Hematopoietic multipotent progenitor cell (in vitro differentiated cells): ENCODE measurements around the gene FAM240B. TPM values are rescaled to one million over a fixed set of nuclear protein-coding genes. Genes with fewer than 3 reads are reported as not detected.

Experiments used
- DNase-seq, 3 donors: peaks; one replicate each; pipeline ENCODE4 v3.0.0-alpha.2; 2011 to 2015; ENCODE audit warnings: low read depth in 2 of 3, low spot score in 2 of 3
- small RNA-seq: library from RNA; depleted of rRNA; stranded (forward); fragments of <200 nt; gene quantifications from one replicate; pipeline ENCODE3, GENCODE V24; 2012
- total RNA-seq: library from RNA; depleted of rRNA; stranded (reverse); fragments of >200 nt; gene quantifications from one replicate; pipeline ENCODE4 v1.2.3, GENCODE V29; 2012

The FAM240B gene
- total RNA-seq, 1 donor = not detected

DNA sequence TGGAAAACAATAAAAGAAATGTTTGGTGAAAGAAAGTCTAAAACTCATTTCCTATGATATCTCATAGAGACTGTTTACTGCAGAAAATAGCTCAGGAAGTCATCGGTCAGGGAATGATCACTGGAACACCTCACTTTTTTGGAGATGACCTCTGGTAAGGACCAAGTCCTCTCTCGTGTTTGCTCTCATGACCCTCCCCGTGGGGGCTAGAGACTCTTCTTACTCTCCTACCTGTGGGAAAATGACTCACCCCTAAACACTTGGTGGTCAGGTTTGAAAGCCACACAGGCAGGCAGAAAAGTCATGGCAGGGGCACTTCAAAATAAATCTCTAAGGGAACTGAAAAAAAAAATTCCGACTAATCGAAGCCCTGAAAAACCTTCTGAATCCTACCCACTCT, 48.2 kb downstream of the FAM240B start:
- peak in 1 of 3 donors; percentile 14 for DNase-seq

DNA sequence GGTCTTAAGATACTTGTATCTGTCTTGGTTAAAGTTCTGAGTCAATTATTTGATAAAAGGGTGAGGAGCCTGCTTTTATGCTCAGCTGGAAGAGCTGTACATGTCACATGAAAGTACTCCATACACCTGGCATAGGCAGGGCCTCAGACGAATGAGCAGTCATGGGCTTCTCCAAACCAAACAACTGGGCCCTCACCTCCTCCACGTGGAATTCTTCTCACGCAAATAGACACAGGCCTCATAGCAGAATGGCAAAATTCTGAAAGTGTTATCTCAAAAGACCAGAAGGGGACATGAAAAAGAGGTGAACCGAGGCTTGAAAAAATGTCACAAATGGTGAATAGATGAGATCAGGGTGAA, 48.6 kb downstream of the FAM240B start:
- DNase-seq = no peak

DNA sequence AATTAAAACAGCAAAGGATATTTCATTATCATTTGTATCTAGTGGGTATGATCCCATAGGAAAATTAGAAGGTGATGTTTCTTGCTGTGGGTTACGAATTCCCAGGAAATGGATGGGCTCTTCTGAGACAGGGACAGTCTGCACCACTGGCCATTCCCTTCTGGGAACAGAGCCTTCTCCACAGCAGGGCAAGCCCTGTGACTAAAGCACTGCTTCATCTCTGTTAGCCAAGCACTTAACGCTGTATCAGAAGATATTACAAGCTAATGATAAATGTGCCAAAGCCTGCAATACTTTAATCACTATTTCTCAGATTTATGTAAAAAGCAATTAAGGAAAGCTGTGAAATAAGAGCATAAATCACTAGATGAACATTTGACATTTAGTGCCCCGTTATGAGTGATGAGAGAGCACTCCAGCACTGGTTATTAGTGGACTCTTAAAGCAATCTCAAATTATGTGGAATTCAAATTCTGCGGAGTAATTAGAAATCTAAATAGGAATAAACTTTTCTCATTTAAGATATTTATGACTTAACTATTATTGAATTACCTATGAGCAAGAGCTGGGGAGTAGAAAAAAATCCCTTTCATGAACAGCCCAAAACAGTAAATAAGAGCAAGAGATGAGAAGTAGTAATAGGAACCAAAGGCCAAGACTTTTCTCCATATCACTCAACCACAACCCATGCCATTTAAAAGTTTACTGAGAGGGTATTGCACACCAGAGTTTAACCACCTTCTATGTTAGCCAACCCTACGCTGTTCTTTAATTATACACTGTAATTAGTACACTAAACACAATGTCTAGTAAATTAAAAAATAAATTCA, 49.2 kb downstream of the FAM240B start:
- no peak for DNase-seq

DNA sequence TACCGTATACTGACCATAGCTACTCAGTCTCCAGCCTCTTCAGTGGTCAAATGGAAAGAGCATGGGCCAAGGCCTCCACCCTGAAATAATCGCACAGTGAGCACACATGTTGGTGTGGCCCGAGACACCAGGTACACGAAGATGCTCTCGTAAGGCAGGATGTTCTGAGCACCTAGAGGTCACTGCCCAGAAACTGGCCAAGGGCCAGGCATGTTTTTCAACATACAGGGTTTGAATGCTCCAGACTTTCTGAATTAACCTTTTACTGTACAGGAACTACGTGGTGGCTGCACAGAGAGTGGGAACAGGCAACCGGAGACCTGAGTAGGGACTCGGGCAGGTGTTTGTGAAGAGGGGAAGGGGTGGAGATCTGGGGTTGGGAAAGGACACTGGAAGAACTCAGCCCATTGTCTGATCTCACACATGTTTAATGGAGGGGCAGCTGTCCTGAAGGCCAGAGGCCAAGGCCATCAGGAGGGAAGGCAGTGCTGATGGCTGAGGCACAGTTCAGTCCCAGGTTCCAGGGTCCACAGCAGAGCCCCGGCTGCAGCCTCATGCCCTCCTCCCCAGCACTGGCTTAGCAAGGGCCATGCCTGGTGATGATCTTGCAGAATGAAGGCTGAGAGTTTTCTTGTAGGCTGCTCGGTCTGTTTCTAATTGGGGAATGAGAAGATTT, 51.0 kb downstream of the FAM240B start:
- DNase-seq = no peak

DNA sequence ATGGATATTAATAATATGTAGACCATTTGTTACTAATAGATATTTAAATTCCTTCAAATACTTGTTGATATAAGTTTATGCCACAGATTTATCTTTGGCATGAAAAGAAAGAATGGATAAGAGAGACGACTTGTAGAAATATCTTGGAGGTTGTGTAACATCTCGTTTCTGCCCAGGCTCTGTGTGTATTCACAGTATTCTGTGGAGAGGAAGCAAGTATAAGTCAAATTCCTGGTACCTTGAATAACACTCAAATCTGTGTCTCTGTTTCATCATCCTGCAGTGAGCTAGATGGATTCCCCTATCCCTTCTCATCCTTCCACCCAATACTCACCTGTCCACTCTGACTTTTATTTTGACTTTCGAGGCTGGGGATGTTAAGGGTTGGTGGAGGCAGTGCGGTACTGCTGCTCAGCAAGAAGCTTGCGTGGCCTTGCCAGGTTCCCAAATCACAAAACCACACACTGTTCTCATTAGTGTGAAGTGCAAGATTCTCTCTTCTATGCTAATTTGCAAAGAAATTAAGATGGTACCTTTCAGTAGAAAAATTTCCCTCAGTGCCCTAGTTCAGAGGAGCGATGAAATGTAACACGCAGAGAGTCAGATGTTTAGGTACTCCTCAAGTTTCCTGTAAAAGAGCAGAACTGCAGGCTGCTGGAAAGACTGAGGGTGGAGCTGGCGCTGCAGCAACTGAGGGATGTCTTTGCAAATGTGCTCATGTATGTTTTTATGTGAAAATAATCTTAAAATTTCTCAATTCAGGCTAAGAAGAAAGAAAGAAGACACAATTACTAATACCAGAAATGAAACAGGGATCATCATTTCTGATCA, 57.0 kb downstream of the FAM240B start:
- peak in 1 of 3 donors; percentile 16 for DNase-seq

DNA sequence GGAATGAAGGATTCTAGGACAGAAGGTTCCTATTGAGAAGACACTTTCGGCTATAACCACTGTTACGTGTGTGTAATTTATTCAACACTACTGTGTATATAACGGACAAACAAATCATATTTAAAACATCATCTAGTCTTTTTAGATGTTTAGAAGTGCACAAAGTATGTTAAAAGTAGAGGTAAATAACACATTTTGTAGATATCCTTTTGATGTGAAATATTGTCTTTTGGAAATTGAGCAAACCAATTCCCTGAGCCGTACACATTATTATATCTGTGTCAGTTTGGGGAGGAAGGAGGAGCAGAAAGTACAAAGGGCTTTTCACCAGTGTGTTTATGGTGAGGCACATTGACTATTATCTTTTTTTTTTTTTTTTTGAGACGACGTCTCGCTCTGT, 60.4 kb downstream of the FAM240B start:
- no peak for DNase-seq

DNA sequence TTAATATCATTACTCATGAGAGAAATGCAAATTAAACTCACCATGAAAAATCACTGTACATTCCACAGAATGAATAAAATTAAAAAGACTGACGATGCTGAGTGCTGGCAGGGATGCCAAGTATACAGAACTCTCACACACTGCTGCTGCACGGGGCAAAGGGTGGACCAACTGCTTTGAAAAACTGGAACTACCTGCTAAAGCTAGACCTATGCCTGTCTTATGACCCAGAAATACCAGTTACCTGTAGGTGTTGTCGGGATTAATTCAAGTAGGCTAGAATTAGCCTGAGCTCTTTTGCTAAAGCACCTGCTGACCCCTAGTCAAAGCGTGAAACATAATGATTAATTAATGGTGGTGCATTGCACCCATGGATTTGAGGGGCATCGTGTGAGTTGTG, 63.0 kb downstream of the FAM240B start:
- no peak for DNase-seq

DNA sequence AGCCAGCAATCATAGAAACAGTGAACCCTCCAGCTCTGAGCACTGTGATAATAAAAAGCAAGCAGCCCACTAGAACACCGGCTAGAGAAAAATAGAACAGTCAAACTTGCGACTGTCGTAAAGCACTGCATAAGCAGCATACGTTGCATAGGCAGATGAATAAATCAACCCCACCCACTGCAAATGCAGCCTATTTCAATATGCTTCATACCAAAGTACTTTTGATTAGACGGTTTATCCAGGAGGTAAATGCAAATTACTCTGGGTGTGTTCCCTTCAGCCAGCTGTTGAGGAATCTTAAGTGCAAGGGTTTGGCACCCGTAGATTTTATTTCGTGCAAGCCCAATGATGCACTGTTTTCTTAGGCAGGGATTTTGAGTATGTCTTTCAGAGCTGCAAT, 67.4 kb downstream of the FAM240B start:
- no peak for DNase-seq

DNA sequence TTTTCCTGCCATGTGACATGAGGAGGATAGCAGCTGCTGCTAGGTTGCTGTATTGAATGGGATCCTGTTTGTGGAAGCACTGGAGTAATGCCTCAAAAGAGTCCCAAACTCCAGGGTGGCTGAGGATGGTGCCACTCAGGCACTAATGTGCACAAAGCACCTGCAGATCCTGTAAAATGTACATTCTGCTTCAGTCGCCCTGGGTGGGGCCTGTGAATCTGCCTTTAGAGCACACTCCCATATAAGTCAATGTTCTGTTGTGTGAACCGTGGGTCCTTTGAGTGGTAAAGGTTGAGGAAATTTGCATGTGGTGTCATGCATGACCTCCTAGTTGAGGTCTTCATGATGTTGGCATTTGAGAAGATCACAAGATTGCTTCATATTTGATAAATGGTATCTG, 67.9 kb downstream of the FAM240B start:
- no peak for DNase-seq

DNA sequence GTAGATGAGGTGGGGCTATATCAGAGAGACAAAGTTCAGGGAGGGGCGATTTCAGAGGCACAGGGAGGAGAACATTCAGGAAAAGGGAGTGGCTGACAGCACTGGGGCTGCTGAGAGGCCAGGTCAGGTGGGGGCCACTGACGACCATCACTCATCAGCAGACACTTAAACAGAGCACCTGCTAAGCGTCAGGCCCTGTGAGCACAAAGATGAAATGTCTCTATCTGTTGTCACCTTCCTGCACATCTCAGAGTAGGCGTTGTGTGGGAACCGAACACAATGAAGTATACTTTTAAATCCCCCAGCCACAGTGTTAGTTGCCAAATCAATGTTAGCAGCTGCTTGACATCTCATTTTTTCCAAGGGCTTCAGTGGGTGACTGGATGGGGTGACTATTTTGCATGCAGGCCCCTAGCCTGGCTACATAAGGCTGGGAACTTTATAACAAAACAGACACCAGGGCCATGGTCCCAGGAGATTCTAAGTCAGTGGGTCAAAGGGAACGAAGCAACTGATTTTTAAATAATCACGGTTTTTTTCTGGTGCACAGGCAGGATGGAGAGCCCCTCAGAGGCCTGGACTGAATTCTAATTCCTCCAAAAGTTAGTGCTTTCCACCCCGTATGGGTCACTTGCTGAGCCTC, 68.4 kb downstream of the FAM240B start:
- no peak for DNase-seq

DNA sequence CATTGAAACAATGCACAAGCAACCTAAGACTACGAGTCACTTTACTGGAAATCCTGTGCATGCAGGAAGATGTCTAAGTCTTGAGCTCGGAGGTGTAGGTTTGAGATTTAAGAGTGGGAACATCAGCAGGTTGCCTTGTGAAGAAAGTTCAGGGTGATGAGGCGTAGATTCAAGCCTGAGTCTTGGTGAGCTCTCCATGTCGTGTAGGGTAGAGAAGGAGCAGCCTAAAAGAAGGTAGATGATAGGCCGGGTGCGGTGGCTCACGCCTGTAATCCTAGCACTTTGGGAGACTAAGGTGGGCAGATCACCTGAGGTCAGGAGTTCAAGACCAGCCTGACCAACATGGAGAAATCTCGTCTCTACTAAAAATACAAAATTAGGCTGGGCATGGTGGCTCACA, 69.4 kb downstream of the FAM240B start:
- no peak for DNase-seq

DNA sequence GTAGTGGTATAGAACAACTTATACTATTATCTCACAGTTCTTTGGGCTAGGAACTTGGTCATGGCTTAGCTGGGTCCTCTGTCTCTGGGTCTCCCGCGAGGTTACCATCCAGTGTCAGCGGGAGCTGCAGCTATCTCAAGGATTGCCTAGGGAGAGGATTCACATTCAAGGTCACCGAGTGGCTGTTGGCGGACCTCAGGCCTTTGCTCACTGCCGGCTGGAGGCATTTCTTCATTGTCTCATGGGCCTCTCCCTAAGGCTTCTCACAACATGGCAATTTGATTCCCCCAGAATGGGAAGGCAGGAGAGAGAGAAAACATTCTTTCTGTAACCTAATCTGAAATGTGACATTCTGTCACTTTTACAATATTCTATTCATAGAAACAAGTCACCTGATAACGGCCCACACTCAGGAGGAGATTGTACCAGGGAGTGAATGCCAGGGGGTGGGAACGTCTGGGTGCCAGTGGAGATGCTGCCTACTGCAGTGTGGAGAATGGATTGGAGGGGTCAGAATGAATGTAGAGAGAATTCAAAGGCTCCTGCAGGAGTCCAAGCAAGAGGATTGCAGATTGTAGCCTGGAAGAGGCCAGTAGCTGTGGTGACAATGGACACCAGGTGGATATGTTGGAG, 70.1 kb downstream of the FAM240B start:
- DNase-seq = no peak

DNA sequence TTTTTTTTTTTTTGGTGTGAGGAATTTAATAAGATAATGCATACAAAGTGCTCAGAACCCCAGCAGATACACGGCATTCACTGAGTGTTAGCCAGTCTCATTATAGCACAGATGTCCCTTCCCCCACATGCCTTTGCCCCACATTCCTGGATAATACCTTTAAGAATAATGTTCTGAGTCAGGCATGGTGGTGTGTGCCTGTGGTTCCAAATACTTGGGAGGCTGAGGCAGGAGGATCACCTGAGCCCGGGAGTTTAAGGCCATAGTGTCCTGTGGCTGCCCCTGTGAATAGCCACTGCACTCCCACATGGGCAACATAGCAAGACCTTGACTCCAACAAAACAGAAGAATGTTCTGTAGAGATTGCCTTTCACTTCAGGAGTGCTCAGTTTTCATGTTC, 75.3 kb downstream of the FAM240B start:
- no peak for DNase-seq

Small RNA genes lying within 50 kb of the gene (small RNA-seq; reads per million reads assigned to genes)
- not detected for gene RNU6-765P

Other genes with a start within 250 kb of the FAM240B start
- gene ANKRD18A, start 99.5 kb downstream of the FAM240B start, total RNA-seq = not detected